IPS DF 4.7 (cell line): Measurements from ENCODE around the gene PCARE.
"Not testable (repeated sequence)": the region's sequence is repeated elsewhere in the genome, so short reads cannot be mapped to it uniquely, and the experiment has no call there.

ENCODE experiments used
- DNase-seq: peaks from one replicate; pipeline ENCODE4 v3.0.0-alpha.2; 2013; ENCODE audit warnings: low spot score; ENCODE audit errors: extremely low read depth

The PCARE gene

DNA sequence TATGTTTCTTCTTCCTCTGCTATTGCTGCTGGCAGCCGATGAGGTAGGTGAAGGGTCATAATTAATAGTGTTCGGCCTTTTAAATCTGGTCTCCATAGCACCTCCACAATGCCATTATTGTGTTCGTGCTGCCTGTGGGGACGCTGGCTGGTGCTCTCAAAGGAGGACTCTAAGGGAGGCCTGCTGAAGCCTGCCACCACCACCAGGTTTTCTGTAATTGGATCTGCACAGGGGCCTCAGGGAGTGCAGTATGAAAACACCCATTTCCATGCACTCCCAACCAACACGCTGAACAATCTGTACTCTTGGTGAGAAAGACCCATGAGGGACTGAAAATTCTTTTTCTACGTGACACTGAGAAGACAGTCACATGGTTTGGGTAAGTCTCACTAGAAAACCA, 23.2 kb upstream of the PCARE start:
- DNase-seq: no peak

DNA sequence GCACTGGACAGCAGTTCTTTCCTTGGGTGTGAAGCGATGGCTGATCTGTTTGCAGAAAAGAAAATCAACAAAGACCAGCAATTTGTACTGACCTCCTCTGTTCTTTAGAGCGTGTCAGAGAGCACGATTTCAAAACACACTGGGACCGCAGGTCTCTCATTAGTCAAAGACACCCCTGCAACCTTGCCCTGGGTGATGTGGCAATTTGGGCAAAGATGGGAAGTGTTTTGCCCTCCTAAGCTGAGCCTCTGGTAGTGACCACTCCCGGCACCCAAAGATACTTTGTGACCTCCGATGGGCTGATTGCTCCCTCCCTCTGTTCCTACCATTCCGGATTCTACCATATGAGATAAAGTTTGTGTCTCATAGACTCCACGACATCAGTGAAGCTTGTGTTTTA, 22.6 kb upstream of the PCARE start:
- DNase-seq: no peak

DNA sequence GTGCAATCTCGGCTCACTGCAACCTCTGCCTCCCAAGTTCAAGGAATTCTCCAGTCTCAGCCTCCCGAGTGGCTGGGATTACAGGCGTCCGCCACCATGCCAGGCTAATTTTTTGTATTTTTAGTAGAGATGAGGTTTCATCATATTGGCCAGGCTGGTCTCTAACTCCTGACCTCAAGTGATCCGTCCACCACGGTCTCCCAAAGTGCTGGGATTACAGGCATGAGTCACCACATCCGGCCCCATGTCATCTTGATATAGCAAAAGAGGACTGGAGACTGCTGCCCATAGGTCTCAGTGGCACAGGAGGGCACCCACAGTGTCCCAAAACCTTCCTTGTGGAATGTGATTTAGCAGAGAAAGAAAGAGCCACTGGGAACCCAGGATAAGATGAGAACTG, 16.0 kb upstream of the PCARE start:
- not testable (repeated sequence) for DNase-seq

DNA sequence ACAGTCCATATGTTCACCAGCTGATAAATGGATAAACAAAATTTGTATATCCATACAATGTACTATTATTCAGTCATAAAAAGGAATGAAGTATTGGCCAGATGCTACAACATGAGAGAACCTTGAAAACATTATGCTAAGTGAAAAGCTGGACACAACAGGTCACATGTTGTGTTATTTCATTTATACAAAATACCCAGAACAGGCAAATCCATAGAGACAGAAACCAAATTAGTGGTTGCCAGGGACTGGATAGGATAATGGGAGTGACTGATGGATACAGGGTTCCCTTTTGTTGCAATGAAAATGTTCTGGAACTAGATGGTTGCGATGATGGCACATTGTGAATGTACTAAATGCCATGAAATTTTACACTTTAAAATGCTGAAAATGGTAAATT, 10.2 kb upstream of the PCARE start:
- DNase-seq: no peak

DNA sequence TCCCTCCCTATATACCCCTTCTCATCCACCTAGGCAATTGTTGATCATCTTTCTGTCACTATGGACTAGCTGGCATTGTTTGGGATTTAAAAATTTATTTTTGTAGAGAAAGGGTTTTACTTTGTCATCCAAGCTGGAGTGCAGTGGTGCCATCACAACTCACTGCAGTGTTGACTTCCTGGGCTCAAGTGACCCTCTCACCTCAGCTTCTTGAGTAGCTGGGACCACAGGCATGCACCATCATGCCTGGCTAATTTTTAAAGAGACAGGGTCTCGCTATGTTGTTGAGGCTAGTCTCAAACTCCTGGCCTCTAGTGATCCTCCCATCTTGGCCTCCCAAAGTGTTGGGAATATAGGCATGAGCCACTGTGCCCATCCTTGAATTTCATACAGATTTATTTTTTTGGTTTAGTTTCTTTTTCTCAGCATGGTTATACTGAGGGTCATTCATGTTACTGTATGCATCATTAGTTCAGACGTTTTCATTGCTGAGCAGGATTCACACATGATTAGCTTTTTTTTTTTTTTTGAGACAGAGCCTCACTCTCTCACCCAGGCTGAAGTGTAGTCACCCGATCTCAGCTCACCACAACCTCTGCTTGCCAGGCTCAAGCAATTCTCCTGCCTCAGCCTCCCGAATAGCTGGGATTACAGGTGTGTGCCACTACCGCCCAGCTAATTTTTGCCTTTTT, 8.6 kb upstream of the PCARE start:
- no peak for DNase-seq

DNA sequence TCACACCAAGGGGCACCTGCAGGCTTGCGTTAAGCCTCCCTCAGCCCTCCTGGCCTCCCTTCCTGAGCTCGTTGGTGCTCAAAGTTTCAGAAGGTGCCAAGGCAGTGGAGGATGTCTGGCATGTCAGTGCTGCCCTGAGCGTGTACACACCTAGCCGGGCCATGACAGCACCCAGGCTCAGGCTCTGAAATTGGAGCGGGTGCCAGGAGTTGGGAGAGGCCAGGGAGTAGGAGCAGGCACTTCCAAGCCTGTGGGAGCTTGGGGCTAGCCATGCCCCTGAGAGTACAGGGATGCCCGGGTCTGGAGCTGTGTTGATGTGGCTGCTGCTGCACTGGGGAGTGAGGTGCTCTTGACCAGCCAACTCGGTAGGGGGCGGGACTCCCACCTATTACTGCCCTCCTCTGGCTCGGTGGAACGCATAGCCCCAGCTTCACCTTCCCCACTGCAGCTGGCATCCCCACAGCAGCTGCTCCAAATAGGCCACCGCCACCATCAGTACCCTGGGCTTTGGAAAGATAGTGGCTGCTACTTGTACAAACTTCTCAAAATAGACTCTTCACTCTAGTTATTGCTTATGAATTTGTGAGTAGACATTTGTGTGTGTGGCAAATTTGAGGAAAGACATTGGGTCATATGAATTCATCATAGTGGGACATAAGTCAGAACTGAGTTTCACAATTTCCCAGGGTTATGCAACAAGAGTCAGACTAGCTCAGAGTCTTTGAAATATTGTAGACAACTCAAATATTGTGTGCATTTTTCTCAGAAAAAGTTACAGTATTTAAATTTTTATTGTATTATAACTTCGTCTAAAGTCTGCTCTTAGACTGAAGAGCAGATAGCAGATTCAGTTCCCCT, 6.8 kb upstream of the PCARE start:
- DNase-seq: no peak

DNA sequence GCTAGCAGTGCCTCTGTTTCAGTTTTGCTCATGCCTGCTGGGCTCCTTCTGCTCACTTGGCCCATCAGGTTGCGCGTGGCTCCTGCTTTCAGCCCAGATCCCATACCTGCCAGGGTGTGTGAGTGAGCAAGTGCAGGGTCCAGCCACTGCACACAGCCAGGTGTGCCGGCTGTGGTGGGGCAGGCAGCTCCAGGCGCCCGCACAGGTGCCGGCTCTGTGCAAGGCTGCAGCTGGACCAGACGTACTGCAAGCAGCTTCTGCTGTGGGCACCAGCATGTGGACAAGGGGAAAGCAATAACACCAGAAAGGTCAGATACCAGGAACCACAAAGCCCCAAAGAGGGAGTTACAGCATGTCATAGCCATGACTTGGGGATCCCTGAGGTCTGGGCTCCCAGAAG, 5.6 kb upstream of the PCARE start:
- DNase-seq: no peak

DNA sequence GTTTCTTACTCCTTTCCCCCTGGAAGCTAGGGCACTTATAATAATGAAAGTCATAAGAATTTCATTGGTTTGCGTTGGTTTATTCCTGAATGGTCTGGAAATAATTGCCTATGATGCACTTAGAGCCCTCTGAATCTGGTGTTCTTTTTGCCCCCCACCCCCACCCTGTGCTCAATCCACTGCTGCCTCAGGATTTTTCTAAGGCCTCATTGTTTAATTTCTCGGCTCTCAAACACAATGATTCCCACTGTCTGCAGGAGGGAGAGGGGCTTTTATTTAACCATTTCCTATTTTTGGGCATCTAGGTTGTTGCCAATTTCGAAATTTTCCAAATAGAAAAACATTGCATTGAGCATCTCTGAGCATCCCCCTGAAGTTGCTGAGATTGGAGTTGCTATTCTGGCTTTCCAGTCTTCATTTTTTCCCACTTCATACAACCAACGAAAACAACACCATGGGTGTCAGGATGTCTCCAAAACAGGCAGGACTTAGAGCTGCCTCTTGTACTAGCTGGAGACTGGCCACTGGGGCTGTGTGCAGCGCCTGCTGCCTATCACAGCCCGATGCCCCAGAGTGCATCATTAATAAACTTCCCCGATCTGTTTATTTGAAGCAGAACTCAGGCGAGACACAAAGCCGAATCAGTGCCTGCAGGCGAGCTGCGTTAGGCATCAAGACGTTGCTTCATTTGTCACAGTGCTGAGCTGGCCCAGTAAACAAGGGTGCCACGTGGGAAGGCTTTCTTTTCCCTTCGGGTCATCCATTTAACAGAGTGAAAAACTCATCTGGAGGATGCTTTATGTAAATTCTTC, 1.8 kb upstream of the PCARE start:
- DNase-seq: no peak

DNA sequence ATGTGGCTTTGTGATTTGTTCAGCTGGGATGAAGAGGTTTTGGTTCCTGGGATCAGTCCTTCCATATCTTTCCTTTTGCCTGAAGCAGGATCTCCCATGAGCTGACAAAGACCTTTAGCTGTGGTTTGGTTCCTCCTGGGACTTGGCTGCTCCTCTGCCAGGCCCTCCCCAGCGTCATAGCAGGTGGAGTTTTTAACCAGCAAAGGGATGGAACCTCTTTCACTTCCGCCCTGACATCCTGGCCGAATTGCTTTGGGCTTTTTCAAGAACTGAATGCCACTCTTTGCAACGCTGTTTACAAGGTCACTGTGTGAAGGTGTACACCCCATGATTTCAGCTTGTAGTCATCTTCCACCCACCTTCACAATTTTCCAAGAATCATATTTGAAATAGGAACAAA, 390 bp downstream of the PCARE start:
- DNase-seq: no peak

DNA sequence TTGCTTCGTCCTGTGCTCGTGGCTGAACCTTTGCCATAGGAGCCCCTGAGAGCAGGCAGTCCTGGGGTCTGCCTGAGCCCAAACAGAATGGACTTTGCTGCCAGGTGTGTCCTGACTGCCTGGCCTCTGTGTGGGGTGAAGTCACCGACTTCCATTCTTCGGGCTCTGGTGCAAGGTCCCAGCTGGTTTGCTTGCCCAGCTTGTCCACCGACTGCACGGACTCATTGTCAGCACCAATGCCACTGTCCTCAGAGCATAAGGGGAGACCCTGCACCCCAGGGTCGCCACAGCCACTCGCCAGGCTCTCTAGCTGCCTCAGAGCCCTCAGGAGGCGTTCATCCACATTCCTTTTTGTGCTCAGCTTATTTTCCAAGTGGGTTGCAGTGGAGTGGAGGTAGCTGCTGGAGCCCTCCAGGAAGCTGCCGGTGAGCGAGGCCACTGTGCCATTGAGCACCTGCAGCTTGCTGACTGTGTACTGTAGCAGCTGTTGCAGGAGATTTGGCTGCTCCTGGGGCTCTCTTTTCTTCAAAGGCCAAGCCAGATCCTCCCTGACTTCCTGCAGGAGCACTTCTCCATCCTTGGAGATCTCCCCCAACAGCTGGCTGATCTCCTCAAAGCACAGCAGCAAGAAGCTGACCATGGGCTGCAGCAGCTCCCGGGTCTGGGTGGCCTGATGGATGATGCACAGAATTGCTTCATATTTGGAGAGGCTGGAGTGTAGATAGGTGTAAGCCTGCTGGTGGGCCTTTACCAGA, 1.2 kb downstream of the PCARE start:
- no peak for DNase-seq

DNA sequence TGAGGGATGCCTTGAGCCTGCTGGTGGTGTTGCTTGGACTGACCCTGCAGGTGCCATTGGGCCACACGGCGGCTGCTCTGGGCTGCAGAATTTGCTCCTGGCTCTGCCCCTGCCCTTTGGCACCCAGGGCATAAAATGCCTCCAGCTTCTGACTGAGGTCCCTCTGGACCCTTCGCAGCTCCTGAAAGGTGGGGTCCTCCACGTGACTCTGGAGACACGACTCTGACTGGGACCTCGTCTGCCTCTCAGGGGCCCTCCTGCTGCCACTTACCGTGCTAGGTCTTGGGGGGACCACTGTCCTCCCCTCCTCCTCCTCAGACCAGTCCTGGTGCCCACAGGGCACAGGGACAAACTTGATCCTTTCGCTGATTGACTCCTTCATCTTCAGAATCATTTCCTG, 2.1 kb downstream of the PCARE start:
- DNase-seq: no peak

DNA sequence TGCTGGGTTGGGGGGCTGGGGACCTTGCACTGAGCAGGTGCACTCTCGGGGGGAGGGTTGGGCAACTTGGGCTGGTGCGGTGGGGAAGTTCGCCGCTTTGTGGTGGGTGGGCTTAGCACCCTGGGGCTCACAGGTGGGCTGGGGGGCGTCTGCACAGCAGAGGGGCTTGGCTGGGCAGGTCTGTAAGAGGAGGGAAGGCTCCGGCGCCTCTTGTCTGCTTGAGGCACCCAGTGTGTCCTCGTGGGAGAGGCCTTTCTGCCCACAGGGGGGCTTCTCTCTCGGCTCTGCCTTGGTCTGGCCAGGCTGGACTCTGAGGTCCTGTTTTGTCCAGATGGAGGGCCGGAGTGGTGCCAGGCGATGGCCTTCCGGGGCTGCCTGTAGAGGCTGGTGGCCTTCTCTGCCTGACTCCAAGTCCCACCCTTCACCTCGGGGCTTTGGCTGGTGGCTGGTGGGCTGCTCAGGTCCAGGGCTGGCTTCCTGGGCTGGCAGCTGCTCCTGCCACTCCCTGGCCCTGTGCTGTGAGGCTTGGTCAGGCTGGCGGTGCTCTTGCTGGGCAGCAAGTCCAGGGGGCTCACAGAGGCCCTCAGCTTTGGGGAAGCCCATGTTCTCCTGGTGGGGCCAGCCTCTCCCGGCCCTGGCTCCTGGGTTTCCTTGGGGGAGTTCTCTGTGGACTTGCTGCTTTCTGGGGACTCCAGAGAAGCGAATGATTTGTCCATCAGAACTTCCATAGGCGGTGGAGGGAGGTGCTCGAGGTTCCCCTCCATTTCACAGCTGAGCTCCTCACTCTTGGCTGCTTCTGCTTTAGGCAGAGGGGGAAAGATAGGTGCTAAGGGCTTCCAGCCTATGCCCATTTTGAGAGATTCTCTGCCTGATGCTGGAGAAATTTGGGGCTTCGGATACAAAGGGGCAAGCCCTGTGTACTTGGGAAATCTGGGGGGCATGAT, 3.0 kb downstream of the PCARE start:
- no peak for DNase-seq

DNA sequence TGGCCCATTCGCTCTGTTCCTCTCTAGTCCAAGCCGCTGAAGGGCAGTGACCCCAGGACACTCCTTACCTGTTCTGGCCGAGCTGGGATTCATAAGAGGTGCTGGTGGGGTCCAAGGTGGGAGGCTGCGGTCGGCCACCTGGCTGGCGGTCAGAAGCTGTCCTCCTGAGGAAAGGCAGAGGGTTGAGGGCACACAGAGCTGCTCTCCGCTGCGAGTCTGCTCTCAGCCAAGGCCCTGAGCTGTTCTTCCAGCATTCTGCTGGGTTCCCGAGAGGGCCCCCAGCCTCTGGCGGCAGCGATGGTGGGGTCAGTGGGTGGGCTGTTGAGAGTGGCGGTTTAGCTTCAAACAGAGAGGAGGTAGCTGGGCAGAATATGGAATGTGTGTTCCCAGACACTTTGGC, 3.8 kb downstream of the PCARE start:
- DNase-seq: no peak

DNA sequence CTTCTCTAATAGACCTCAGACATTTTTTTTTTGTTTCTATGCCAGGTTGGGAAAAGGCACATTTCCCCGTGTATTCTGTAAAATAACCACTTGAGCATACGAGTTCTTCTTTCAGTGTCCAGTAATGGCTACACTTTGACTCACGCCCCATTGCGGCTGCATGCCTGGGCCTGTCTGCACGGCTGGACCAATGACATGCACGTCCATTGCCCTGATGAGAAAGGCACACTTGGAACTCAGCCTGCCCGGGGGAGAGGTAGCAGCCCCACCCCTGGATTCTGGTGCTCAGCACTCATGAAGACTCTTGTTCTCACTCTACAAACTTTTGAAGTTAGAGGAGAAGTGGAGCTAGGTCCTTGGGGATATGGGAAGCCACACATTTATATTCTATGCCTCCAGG, 5.8 kb downstream of the PCARE start:
- DNase-seq: no peak

DNA sequence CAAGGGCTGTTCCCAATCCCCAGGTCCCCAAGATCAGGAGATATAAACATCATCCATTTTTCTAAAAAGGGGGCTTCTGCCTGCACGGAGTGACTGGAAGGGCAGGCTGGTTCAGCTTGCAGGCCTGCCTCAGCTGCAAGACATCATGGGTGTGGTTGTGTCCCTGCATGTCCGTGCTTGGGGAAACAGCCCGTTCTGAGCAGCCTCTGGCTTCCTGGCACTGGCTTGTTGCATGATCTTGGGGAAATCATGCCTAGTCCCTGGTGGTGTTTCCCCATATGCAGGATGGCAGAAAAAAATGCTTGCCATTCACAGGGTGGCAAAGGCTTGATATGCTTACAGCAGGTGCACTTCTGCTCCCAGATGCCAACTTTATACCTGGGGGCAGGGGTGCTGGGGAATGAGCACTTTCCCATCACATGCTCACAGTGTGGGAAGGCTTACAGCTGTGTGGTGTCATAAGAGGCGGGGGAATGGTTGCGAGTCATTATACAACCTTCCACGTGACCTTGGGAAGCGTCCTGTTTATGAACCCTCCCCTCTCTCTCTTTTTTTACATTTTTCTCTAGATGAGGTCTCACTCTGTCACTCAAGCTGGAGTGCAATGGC, 7.2 kb downstream of the PCARE start:
- DNase-seq: no peak

DNA sequence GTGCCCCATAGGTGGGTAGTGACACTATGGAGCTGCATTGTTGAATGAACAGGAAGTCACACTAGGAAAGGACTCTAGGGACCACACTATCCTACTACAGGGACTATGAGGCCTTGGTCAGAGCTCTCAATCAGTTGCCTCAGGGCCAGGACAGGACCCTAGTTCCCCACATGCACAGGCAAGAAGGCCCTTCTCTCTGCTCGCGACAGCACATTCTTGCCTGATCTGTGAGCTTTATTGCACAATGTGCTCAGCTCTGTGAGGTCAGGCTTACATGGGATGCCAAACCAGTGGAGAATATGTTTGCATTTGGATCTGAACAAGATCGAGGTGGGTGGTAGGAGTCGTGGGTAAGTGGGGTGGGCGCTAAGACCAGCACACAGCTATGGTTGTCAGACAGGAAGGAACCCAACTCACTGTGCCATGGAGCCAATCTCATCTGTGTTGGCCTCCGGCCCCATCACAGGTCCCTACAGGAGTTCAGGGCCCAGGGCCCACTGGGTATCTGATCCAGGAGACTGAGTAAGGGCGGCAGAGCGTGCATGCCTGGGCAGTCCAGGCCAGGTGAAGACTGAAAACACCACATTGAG, 8.0 kb downstream of the PCARE start:
- DNase-seq: no peak

DNA sequence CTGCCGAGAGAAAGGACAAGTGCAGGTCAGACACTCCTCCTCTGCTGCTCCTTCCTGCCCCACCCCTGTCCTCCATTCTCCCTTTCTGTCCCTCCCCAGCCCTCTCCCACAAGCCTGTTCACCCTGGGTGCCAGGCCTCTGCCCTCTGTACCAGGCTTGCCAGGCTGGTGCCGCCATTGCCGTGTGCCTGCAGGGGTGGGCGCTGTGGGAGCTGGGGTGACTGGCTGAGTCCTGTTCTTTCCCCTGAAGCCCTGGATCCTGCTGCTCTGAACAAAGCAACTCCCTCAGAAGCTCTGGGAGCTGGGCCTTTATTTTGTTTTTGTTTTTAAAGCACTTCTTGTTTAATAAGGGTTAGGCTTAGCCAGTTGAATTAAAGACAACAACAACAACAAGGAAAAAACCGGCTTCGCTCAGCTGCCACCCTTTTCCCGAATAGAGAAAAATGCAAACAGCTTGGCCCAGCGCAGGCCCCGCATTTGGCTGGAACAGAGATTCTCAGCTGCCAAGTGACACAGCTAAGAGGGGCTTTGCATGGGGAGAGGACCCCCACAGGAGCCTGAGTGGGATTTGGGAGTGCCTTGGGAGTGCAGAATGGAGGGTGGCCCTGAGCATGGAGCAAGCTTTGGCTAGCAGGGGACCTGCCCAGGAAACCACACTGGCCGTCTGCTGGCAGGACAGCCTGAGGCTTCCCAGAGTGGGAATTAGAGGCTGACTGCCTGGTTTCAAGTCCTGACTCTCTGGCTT, 9.1 kb downstream of the PCARE start:
- DNase-seq: no peak

DNA sequence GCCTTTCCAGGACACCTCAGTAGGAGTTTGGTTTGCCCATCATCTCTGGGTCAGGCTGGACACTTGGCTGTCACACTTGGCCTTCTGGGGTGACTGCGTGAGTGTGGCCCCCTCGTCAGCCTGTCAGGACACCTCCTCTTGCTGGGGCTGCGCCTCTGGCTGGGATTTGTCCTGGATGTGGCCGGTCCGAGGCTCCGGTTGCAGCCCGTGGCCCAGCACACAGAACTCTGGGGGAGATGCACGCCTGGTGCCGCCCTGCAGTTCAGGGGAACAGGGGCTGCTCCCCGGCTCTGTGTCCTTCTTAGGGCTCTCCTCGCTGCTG, 9.6 kb downstream of the PCARE start:
- DNase-seq: no peak

DNA sequence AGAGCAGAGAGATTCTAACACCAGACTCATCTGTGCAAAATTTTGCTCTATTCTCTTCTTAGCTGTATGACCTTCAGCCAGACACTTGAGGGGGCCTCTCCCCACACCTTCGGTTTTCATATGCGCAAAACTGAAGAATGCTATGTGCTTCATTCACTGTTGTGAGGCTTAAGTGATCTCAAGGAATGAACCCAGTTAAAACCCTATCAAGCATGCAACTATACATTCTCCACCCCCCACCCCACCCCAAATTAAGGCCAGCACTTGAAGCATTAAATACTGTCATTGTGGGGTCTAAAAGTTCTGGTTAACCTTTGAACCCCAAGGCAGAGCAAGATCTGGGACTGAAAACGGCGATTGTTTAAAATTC, 10.0 kb downstream of the PCARE start:
- no peak for DNase-seq
